HepG2 (cell line): ENCODE data around the gene PSMD8. TPM values are rescaled to one million over a fixed set of nuclear protein-coding genes. Genes with fewer than 3 reads are reported as not detected.

Experiments used
- DMAP1 ChIP-seq: IDR thresholded peaks from 2 replicates; pipeline ENCODE4 v1.6.1; 2016
- FIP1L1 ChIP-seq: fragments of 200-400 bp; formaldehyde crosslinking; IDR thresholded peaks from 2 replicates; pipeline ENCODE4 v1.6.1; 2018; ENCODE audit warnings: low read depth, mild to moderate bottlenecking, low read length, moderate library complexity, borderline replicate concordance; ENCODE audit not compliant: insufficient read depth
- KDM2A ChIP-seq: sonication (generic); formaldehyde crosslinking; IDR thresholded peaks from 2 replicates; pipeline ENCODE4 v1.4.0; 2020; ENCODE audit warnings: low read depth, missing genetic modification reagents, borderline replicate concordance
- MLLT10 ChIP-seq: sonication (generic); formaldehyde crosslinking; IDR thresholded peaks from 2 replicates; pipeline ENCODE4 v1.4.0; 2020; ENCODE audit warnings: missing genetic modification reagents
- MXD4 ChIP-seq: IDR thresholded peaks from 2 replicates; pipeline ENCODE4 v1.6.1; 2016; ENCODE audit warnings: mild to moderate bottlenecking, missing biosample characterization, missing genetic modification reagents
- NRL ChIP-seq: sonication (generic); formaldehyde crosslinking; IDR thresholded peaks from 2 replicates; pipeline ENCODE4 v1.5.0; 2020; ENCODE audit warnings: missing genetic modification reagents, mild to moderate bottlenecking, moderate library complexity, borderline replicate concordance
- RBAK ChIP-seq: sonication (generic); formaldehyde crosslinking; IDR thresholded peaks from 2 replicates; pipeline ENCODE4 v1.5.1; 2020; ENCODE audit warnings: mild to moderate bottlenecking, missing genetic modification reagents
- SMARCC2 ChIP-seq: fragments of 450-650 bp; IDR thresholded peaks from 2 replicates; pipeline ENCODE4 v1.6.1; 2017; ENCODE audit warnings: antibody characterized with exemption, mild to moderate bottlenecking
- TCF7 ChIP-seq: sonication (generic); IDR thresholded peaks from 2 replicates; pipeline ENCODE4 v1.6.1; 2016; ENCODE audit warnings: antibody characterized with exemption, low read depth
- THYN1 ChIP-seq: sonication (generic); formaldehyde crosslinking; IDR thresholded peaks from 2 replicates; pipeline ENCODE4 v1.8.1; 2023; ENCODE audit warnings: low read depth, mild to moderate bottlenecking, moderate library complexity, missing genetic modification reagents, borderline replicate concordance
- TMF1 ChIP-seq: sonication (generic); formaldehyde crosslinking; IDR thresholded peaks from 2 replicates; pipeline ENCODE4 v1.8.1; 2022; ENCODE audit warnings: low read depth, missing genetic modification reagents
- YEATS4 ChIP-seq: sonication (generic); formaldehyde crosslinking; IDR thresholded peaks from 2 replicates; pipeline ENCODE4 v1.4.0; 2020; ENCODE audit warnings: missing genetic modification reagents, borderline replicate concordance
- ZNF180 ChIP-seq: sonication (generic); formaldehyde crosslinking; IDR thresholded peaks from 2 replicates; pipeline ENCODE4 v1.4.0; 2020; ENCODE audit warnings: low read depth, missing genetic modification reagents, borderline replicate concordance
- ZNF253 ChIP-seq: sonication (generic); formaldehyde crosslinking; IDR thresholded peaks from 2 replicates; pipeline ENCODE4 v1.8.0; 2022; ENCODE audit warnings: mild to moderate bottlenecking, missing genetic modification reagents, borderline replicate concordance
- ZNF577 ChIP-seq: sonication (generic); formaldehyde crosslinking; IDR thresholded peaks from 2 replicates; pipeline ENCODE4 v1.4.0; 2020; ENCODE audit warnings: mild to moderate bottlenecking, low read depth, missing genetic modification reagents, borderline replicate concordance
- ZNF670 ChIP-seq: sonication (generic); formaldehyde crosslinking; IDR thresholded peaks from 2 replicates; pipeline ENCODE4 v1.8.0; 2022; ENCODE audit warnings: mild to moderate bottlenecking, missing genetic modification reagents, borderline replicate concordance
- polyA plus RNA-seq, 8 experiments: library from polyadenylated mRNA; depleted of rRNA in 3 of 8; stranded (reverse) in 7 of 8; unstranded in 1 of 8; fragments of >200 nt; fragmentation: Illumina TruSeq in 4 of 8; extraction: Trizol in 4 of 8; gene quantifications; 2 replicates each; pipeline versions ENCODE4 v1.2.1 to v1.2.3, GENCODE V29; 2011 to 2016; ENCODE audit warnings: low read depth in 4 of 8, missing spikeins in 1 of 8, mixed read lengths in 1 of 8; ENCODE audit not compliant: insufficient read depth in 1 of 8
- total RNA-seq, 5 experiments: library from RNA; depleted of rRNA; stranded (reverse); fragments of >200 nt; fragmentation: Illumina TruSeq; extraction: Trizol; gene quantifications; 2 replicates each; pipeline ENCODE4 v1.2.3, GENCODE V29; 2016; ENCODE audit warnings: low read depth in 1 of 5
- TF ChIP-seq, protein P1 (sequence below): sonication (generic); formaldehyde crosslinking; IDR thresholded peaks from 2 replicates; pipeline ENCODE4 v1.5.1; 2020; ENCODE audit warnings: missing genetic modification reagents, mild to moderate bottlenecking, borderline replicate concordance
- TF ChIP-seq, protein P2 (sequence below): IDR thresholded peaks from 2 replicates; pipeline ENCODE4 v1.6.1; 2016
- TF ChIP-seq, protein P3 (sequence below): sonication (generic); formaldehyde crosslinking; IDR thresholded peaks from 2 replicates; pipeline ENCODE4 v1.5.0; 2020; ENCODE audit warnings: missing genetic modification reagents
- TF ChIP-seq, protein P4 (sequence below): sonication (generic); formaldehyde crosslinking; IDR thresholded peaks from 2 replicates; pipeline ENCODE4 v1.5.1; 2020; ENCODE audit warnings: mild to moderate bottlenecking, missing genetic modification reagents, moderate library complexity
- TF ChIP-seq, protein P5 (sequence below): sonication (generic); formaldehyde crosslinking; IDR thresholded peaks from 2 replicates; pipeline ENCODE4 v1.8.1; 2023; ENCODE audit warnings: missing genetic modification reagents, mild to moderate bottlenecking, borderline replicate concordance

The PSMD8 gene
- total and polyA plus RNA-seq, 2 of the 13 experiments (the other 11 are each of a cell fraction or from before 2014, with no cell fraction given), result 162 to 296 TPM

DNA sequence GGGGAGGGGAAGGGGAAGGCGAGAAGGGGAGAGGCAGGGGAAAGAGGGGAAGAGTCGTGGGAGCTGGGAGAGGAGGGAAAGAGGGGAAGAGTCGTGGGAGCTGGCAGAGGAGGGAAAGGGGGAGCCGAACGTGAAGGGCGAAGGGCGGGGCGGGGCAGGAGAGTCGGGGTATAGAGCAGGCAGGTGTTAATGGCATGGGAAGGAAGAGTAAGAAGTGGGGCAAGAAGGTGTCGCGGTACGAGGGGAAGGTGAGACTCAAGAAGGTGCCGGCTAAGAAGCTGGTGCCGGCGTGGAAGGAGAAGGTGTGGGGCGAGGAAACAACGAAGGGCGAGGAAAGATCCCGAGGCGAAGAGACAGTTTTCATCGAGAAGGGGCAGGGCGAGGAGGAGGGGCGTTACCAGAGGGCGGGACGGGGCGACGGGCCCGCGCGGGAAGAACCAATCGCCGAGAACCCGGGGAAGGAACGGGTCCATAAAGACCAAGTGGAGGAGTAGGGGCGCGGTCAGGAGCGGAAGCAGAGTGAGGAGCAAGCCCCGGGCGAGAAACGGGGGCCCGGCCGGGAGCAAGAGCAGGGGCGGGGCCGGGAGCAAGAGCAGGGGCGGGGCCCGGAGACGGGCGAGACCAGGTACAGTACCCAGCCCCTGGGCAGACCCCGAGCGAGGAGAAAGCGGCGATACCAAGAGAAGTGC lies 38.3 kb upstream of the PSMD8 start (continued):
- TF ChIP-seq ZNF180, result no peak
- TF ChIP-seq ZNF253 (CRISPR knock-in tag), result no peak
- no peak for TF ChIP-seq RBAK (CRISPR knock-in tag)
- TF ChIP-seq NRL (CRISPR knock-in tag), result no peak
- no peak for TF ChIP-seq ZNF577 (CRISPR knock-in tag)
- no peak for TF ChIP-seq SMARCC2
- TF ChIP-seq, protein P1, sequence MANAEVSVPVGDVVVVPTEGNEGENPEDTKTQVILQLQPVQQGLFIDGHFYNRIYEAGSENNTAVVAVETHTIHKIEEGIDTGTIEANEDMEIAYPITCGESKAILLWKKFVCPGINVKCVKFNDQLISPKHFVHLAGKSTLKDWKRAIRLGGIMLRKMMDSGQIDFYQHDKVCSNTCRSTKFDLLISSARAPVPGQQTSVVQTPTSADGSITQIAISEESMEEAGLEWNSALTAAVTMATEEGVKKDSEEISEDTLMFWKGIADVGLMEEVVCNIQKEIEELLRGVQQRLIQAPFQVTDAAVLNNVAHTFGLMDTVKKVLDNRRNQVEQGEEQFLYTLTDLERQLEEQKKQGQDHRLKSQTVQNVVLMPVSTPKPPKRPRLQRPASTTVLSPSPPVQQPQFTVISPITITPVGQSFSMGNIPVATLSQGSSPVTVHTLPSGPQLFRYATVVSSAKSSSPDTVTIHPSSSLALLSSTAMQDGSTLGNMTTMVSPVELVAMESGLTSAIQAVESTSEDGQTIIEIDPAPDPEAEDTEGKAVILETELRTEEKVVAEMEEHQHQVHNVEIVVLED (CRISPR knock-in tag), result no peak; the same call in 1 of the 2 replicates
- TF ChIP-seq KDM2A (CRISPR knock-in tag), result no peak; the same call in none of the 2 replicates
- no peak for TF ChIP-seq YEATS4 (CRISPR knock-in tag)
- no peak for TF ChIP-seq DMAP1 (CRISPR knock-in tag)
- TF ChIP-seq TCF7, result no peak
- TF ChIP-seq, protein P2, sequence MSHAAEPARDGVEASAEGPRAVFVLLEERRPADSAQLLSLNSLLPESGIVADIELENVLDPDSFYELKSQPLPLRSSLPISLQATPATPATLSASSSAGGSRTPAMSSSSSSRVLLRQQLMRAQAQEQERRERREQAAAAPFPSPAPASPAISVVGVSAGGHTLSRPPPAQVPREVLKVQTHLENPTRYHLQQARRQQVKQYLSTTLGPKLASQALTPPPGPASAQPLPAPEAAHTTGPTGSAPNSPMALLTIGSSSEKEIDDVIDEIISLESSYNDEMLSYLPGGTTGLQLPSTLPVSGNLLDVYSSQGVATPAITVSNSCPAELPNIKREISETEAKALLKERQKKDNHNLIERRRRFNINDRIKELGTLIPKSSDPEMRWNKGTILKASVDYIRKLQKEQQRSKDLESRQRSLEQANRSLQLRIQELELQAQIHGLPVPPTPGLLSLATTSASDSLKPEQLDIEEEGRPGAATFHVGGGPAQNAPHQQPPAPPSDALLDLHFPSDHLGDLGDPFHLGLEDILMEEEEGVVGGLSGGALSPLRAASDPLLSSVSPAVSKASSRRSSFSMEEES (CRISPR knock-in tag), result no peak; the same call in 1 of the 2 replicates
- no peak for TF ChIP-seq MLLT10 (CRISPR knock-in tag)
- TF ChIP-seq, protein P3, sequence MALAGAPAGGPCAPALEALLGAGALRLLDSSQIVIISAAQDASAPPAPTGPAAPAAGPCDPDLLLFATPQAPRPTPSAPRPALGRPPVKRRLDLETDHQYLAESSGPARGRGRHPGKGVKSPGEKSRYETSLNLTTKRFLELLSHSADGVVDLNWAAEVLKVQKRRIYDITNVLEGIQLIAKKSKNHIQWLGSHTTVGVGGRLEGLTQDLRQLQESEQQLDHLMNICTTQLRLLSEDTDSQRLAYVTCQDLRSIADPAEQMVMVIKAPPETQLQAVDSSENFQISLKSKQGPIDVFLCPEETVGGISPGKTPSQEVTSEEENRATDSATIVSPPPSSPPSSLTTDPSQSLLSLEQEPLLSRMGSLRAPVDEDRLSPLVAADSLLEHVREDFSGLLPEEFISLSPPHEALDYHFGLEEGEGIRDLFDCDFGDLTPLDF (CRISPR knock-in tag), result no peak
- TF ChIP-seq, protein P4, sequence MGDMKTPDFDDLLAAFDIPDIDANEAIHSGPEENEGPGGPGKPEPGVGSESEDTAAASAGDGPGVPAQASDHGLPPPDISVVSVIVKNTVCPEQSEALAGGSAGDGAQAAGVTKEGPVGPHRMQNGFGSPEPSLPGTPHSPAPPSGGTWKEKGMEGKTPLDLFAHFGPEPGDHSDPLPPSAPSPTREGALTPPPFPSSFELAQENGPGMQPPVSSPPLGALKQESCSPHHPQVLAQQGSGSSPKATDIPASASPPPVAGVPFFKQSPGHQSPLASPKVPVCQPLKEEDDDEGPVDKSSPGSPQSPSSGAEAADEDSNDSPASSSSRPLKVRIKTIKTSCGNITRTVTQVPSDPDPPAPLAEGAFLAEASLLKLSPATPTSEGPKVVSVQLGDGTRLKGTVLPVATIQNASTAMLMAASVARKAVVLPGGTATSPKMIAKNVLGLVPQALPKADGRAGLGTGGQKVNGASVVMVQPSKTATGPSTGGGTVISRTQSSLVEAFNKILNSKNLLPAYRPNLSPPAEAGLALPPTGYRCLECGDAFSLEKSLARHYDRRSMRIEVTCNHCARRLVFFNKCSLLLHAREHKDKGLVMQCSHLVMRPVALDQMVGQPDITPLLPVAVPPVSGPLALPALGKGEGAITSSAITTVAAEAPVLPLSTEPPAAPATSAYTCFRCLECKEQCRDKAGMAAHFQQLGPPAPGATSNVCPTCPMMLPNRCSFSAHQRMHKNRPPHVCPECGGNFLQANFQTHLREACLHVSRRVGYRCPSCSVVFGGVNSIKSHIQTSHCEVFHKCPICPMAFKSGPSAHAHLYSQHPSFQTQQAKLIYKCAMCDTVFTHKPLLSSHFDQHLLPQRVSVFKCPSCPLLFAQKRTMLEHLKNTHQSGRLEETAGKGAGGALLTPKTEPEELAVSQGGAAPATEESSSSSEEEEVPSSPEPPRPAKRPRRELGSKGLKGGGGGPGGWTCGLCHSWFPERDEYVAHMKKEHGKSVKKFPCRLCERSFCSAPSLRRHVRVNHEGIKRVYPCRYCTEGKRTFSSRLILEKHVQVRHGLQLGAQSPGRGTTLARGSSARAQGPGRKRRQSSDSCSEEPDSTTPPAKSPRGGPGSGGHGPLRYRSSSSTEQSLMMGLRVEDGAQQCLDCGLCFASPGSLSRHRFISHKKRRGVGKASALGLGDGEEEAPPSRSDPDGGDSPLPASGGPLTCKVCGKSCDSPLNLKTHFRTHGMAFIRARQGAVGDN (CRISPR knock-in tag), result peak; percentile 36
- no peak for TF ChIP-seq FIP1L1
- no peak; the same call in 1 of the 2 replicates for TF ChIP-seq TMF1 (CRISPR knock-in tag)
- peak; percentile 67; the same call in 1 of the 2 replicates for TF ChIP-seq ZNF670 (CRISPR knock-in tag)
- TF ChIP-seq, protein P5, sequence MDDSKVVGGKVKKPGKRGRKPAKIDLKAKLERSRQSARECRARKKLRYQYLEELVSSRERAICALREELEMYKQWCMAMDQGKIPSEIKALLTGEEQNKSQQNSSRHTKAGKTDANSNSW, result no peak
- no peak for TF ChIP-seq MXD4 (CRISPR knock-in tag)
- TF ChIP-seq THYN1 (CRISPR knock-in tag), result no peak
